HCT116 (cell line): ENCODE measurements around the gene DCLRE1C. TPM values are rescaled to one million over a fixed set of nuclear protein-coding genes. Genes with fewer than 3 reads are reported as not detected.
"Not testable (repeated sequence)": the region's sequence is repeated elsewhere in the genome, so short reads cannot be mapped to it uniquely, and the experiment has no call there.

ENCODE experiments used
- ATAC-seq: fragments of 200-7000 bp; cut with Tn5 transposase; 2 replicates; pipeline ENCODE4 v1.9.1; 2020; ENCODE audit warnings: mild to moderate bottlenecking, moderate library complexity
- BruUV-seq: library from RNA; stranded (reverse); fragments of 400-500 nt; replicated peaks from 2 replicates; lab custom pipeline; 2021; lab: Mats Ljungman, UMichigan
- CTCF ChIA-PET: fragments of 300-600 bp; sonication (Branson Sonifier 250); formaldehyde crosslinking; loops from one replicate; lab custom pipeline; 2021; ENCODE audit warnings: antibody characterized with exemption; lab: Charles Lee
- POLR2A ChIA-PET: fragments of 300-600, 350-600 bp; sonication (Branson Sonifier 250); formaldehyde crosslinking; loops from one replicate; lab custom pipeline; 2021; ENCODE audit warnings: antibody characterized with exemption; lab: Charles Lee
- RAD21 ChIA-PET, 2 experiments: fragments of 300-600 bp; sonication (Branson Sonifier 250); formaldehyde crosslinking; loops; one replicate each; lab custom pipeline; 2023; ENCODE audit warnings: low total read pairs in 2 of 2; ENCODE audit not compliant: uncharacterized antibody in 2 of 2, unreplicated experiment in 2 of 2, low non-redundant PET in 1 of 2; lab: Charles Lee
- DNase-seq: peaks from one replicate; pipeline ENCODE4 v3.0.0-alpha.2; 2010; ENCODE audit warnings: low read depth, low spot score
- H2AFZ ChIP-seq: fragments of 200-600 bp; shearing (Covaris generic), sonication (generic); 2 replicates; pipeline ENCODE4 v1.6.1; 2017; ENCODE audit warnings: low read depth, mixed run types, mixed read lengths, antibody characterized with exemption, low read length; ENCODE audit not compliant: poor library complexity, severe bottlenecking
- H3K27ac ChIP-seq: 2 replicates; pipeline ENCODE4 v1.5.1; 2012; ENCODE audit warnings: low read depth, low read length
- H3K27me3 ChIP-seq: fragments of 200-600 bp; sonication (generic); 2 replicates; pipeline ENCODE4 v1.6.1; 2016; ENCODE audit warnings: mixed run types, low read length, mixed read lengths; ENCODE audit not compliant: insufficient read depth
- H3K36me3 ChIP-seq, 2 experiments: fragments of 200-500 bp in 1 of 2; fragments of 200-600 bp in 1 of 2; sonication (Bioruptor generic) in 1 of 2; sonication (generic) in 1 of 2; 2 replicates each; pipeline versions ENCODE4 v1.5.1 to v1.6.1; 2014 to 2016; ENCODE audit warnings: low read length in 2 of 2, inconsistent platforms in 1 of 2, mixed read lengths in 1 of 2, mixed run types in 1 of 2; ENCODE audit not compliant: insufficient read depth in 2 of 2, control insufficient read depth in 1 of 2
- H3K4me1 ChIP-seq, 2 experiments: fragments of 200-600 bp in 1 of 2; sonication (generic) in 1 of 2; 2 replicates each; pipeline versions ENCODE4 v1.5.1 to v1.6.1; 2012 to 2017; ENCODE audit warnings: low read length in 2 of 2, inconsistent platforms in 1 of 2, mild to moderate bottlenecking in 1 of 2, mixed read lengths in 1 of 2, mixed run types in 1 of 2, moderate library complexity in 1 of 2; ENCODE audit not compliant: insufficient read depth in 2 of 2, control insufficient read depth in 1 of 2
- H3K4me2 ChIP-seq: fragments of 200-600 bp; sonication (generic); 2 replicates; pipeline ENCODE4 v1.6.1; 2017; ENCODE audit warnings: mixed run types, low read length, mixed read lengths
- H3K4me3 ChIP-seq, 2 experiments: fragments of 200-600 bp in 1 of 2; sonication (generic) in 1 of 2; replicated peaks in 1 of 2; 2 replicates each; pipeline ENCODE4 v1.5.1; 2011 to 2016; ENCODE audit warnings: low read length in 2 of 2, control low read depth in 1 of 2, low read depth in 1 of 2, mild to moderate bottlenecking in 1 of 2, mixed read lengths in 1 of 2, mixed run types in 1 of 2
- H3K79me2 ChIP-seq: fragments of 200-600 bp; sonication (generic); 2 replicates; pipeline ENCODE4 v1.6.1; 2017; ENCODE audit warnings: mild to moderate bottlenecking, mixed run types, low read length, moderate library complexity, mixed read lengths; ENCODE audit not compliant: insufficient read depth
- H3K9ac ChIP-seq: fragments of 200-600 bp; sonication (generic); 2 replicates; pipeline ENCODE4 v1.6.1; 2016; ENCODE audit warnings: low read length, mixed read lengths
- H3K9me2 ChIP-seq: fragments of 200-600 bp; sonication (generic), shearing (Covaris generic); 2 replicates; pipeline ENCODE4 v1.6.1; 2017; ENCODE audit warnings: mixed run types, mild to moderate bottlenecking, moderate library complexity; ENCODE audit not compliant: insufficient read depth
- H3K9me3 ChIP-seq, 2 experiments: fragments of 200-500 bp in 1 of 2; fragments of 200-600 bp in 1 of 2; sonication (Bioruptor generic) in 1 of 2; sonication (generic) in 1 of 2; 2 replicates each; pipeline ENCODE4 v1.6.1; 2014 to 2017; ENCODE audit warnings: low read length in 2 of 2, mixed read lengths in 2 of 2, inconsistent platforms in 1 of 2, low read depth in 1 of 2, mild to moderate bottlenecking in 1 of 2, mixed run types in 1 of 2, moderate library complexity in 1 of 2; ENCODE audit not compliant: control insufficient read depth in 1 of 2, insufficient read depth in 1 of 2
- H4K20me1 ChIP-seq: fragments of 200-600 bp; sonication (generic), shearing (Covaris generic); 2 replicates; pipeline ENCODE4 v1.6.1; 2017; ENCODE audit warnings: mixed run types, mild to moderate bottlenecking, moderate library complexity; ENCODE audit not compliant: insufficient read depth
- CTCF ChIP-seq, 3 experiments: fragments of 200-600 bp in 1 of 3; sonication (generic) in 1 of 3; IDR thresholded peaks in 2 of 3; conservative IDR thresholded peaks in 1 of 3; 2 replicates each; pipeline ENCODE4 v1.5.1; 2012 to 2017; ENCODE audit warnings: low read depth in 2 of 3, low read length in 2 of 3, antibody characterized with exemption in 1 of 3, borderline replicate concordance in 1 of 3, control low read depth in 1 of 3, mild to moderate bottlenecking in 1 of 3, mixed read lengths in 1 of 3, mixed run types in 1 of 3, moderate library complexity in 1 of 3; ENCODE audit not compliant: insufficient read depth in 1 of 3
- ELF1 ChIP-seq: IDR thresholded peaks from 2 replicates; pipeline ENCODE4 v1.6.1; 2012; ENCODE audit warnings: low read depth, borderline replicate concordance
- FOSL1 ChIP-seq: IDR thresholded peaks from 2 replicates; pipeline ENCODE4 v1.6.1; 2012; ENCODE audit warnings: low read depth
- RAD21 ChIP-seq: IDR thresholded peaks from 2 replicates; pipeline ENCODE4 v1.6.1; 2012; ENCODE audit warnings: low read depth, mild to moderate bottlenecking
- intact Hi-C: fragments of 100-400 bp; cut with micrococcal nuclease; formaldehyde crosslinking; loops from 2 replicates; pipeline ENCODE4 v1.10.0; 2022
- total RNA-seq: library from RNA; stranded (reverse); gene quantifications from one replicate; pipeline ENCODE4 v1.2.1, GENCODE V29; 2021; ENCODE audit not compliant: unreplicated experiment

The DCLRE1C gene
- total RNA-seq, 1 experiment from 2014 or later, result 14.5 TPM

- peak overlapping the region; percentile 8 to 45 for H3K4me3 ChIP-seq
- ATAC-seq, result peak; percentile 76
- peak overlapping the region; percentile 56 for H2AFZ ChIP-seq
These were observed 21.9 kb upstream of the DCLRE1C start for GRCh38 chr10:14975672-14976273.

DNA sequence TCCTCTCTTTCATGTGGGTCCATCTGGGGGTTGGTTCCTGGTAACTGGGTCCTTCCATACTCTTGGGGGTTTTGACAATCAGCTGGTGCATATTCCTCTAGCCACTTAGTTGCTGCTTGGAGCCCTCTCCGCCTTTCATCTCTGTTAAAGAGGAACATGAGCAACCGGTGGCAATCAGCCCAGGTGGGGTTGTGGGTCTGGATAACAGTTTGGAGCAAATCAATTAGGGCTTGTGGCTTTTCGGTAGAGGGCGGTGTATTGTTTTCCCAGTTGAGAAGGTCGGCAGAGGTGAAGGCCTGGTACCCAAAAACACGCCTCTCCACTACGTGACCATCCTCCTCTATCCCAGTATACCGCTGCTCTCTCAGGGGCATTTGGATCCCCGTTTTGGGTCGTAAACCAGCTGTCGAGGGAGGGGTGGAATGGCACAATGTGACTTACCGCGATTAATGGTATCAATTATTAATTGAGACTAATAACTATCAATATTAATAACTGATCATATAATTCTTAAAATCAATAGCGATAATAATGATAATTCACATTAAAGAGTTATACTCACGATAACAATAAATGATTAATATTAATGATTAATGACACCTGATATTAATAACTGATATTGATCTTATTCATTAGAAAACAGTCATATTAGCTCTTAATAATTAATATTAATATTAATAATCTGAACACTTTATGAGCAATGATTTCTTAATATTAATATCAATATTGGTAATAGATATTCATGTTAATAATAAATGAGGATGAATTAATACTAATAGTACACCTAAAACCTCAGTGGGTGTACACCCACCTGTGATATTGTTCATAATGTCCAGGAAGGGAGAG is 20.5 kb upstream of the DCLRE1C start:
- H2AFZ ChIP-seq, BruUV-seq, RAD21 ChIA-PET, H3K79me2 ChIP-seq, ATAC-seq, H3K36me3 ChIP-seq, H3K27me3 ChIP-seq, H3K27ac ChIP-seq, DNase-seq, POLR2A ChIA-PET, H3K9me2 ChIP-seq, H3K9me3 ChIP-seq, H3K9ac ChIP-seq, H3K4me1 ChIP-seq, H3K4me3 ChIP-seq, H4K20me1 ChIP-seq, CTCF ChIA-PET, H3K4me2 ChIP-seq: not testable (repeated sequence)
- intact Hi-C loops, result loop anchor here (5.0 kb wide), 1 partner anchor 477 kb away; no protein-coding TSS in a partner anchor

More at GRCh38 chr10:14975672-14976273, 21.9 kb upstream of the DCLRE1C start:
- intact Hi-C loops, result no loop called here
- H4K20me1 ChIP-seq, result no peaks in the 10 kb centered on the region
- no peak overlapping the region for H3K9ac ChIP-seq
- peak; percentile 18 for DNase-seq
- TF ChIP-seq FOSL1, result no peak
- peak; percentile 30 to 34 (median 31); a peak in 3 of 6 replicates for TF ChIP-seq CTCF (IDR thresholded peaks at IDR 0.05 in 2 of 3, conservative IDR thresholded peaks at IDR 0.05 in 1 of 3; ENCODE audit: borderline replicate concordance in 1 of 3, insufficient read depth in 1 of 3, low read depth in 2 of 3, low read length in 2 of 3)
- no peak for TF ChIP-seq ELF1
- TF ChIP-seq RAD21, result peak; percentile 37; the same call in 1 of the 2 replicates
- H3K27me3 ChIP-seq, result no peaks in the 10 kb centered on the region
- no peaks in the 10 kb centered on the region for H3K36me3 ChIP-seq
- peak overlapping the region; percentile 68 for H3K4me2 ChIP-seq
- peaks cover 0 to 6% of the 10 kb centered on the region in 2 experiments; a peak in 1 of 4 replicates for H3K9me3 ChIP-seq
- ChIA-PET RAD21 (no interaction called here), POLR2A (no interaction called here), CTCF (no interaction called here)
- H3K4me1 ChIP-seq, result no peaks in the 10 kb centered on the region
- BruUV-seq, result no TSS peak
- no peaks in the 10 kb centered on the region for H3K79me2 ChIP-seq
- H3K27ac ChIP-seq, result no peak overlapping the region
- H3K9me2 ChIP-seq, result no peaks in the 10 kb centered on the region
